A673 (cell line): Measurements from ENCODE around the gene DOCK4.

ENCODE experiments used
- EZH2 ChIP-seq: fragments of 200-600 bp; sonication (generic); IDR thresholded peaks from 2 replicates; pipeline ENCODE4 v1.6.1; 2017; ENCODE audit warnings: borderline replicate concordance, low read depth, mild to moderate bottlenecking, mixed read lengths, antibody characterized with exemption, low read length; ENCODE audit not compliant: poor library complexity, severe bottlenecking
- TF ChIP-seq, protein P1 (sequence below): fragments of 300-800, 200-600 bp; sonication (generic); conservative IDR thresholded peaks from 2 replicates; pipeline ENCODE4 v1.5.1; 2017; ENCODE audit warnings: low read depth, mild to moderate bottlenecking, antibody characterized with exemption, low read length, moderate library complexity, mixed read lengths

DNA sequence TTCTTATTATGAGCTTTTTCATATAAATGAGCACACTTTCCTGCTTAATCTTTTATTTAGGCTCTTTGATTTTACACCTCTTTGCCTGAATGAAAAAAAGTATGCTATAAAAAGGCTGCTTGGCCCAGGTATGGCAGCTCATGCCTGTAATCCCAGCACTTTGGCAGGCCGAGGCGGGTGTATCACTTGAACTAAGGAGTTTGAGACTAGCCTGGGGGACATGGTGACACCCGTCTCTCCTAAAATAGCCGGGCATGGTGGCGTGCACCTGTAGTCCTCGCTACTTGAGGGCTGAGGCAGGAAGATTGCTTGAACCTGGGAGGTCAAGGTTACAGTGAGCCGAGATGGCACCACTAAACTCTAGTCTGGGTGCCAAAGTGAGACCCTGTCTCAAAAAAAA lies 72.9 kb downstream of the DOCK4 start:
- TF ChIP-seq, protein P1, sequence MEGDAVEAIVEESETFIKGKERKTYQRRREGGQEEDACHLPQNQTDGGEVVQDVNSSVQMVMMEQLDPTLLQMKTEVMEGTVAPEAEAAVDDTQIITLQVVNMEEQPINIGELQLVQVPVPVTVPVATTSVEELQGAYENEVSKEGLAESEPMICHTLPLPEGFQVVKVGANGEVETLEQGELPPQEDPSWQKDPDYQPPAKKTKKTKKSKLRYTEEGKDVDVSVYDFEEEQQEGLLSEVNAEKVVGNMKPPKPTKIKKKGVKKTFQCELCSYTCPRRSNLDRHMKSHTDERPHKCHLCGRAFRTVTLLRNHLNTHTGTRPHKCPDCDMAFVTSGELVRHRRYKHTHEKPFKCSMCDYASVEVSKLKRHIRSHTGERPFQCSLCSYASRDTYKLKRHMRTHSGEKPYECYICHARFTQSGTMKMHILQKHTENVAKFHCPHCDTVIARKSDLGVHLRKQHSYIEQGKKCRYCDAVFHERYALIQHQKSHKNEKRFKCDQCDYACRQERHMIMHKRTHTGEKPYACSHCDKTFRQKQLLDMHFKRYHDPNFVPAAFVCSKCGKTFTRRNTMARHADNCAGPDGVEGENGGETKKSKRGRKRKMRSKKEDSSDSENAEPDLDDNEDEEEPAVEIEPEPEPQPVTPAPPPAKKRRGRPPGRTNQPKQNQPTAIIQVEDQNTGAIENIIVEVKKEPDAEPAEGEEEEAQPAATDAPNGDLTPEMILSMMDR: no peak
- TF ChIP-seq EZH2: no peak
